Liver (tissue), 4 donors: ENCODE results near the gene OTUD7B. TPM values are rescaled to one million over a fixed set of nuclear protein-coding genes. Genes with fewer than 3 reads are reported as not detected.

Source experiments
- polyA plus RNA-seq, 2 donors: library from polyadenylated mRNA; stranded (reverse) in 1 of 2; unstranded in 1 of 2; fragments of 200-250 nt in 1 of 2; fragments of >200 nt in 1 of 2; fragmentation: Nextera tagmentation in 1 of 2; extraction: Ambion mirVana in 1 of 2; gene quantifications; one replicate each; pipeline versions ENCODE4 v1.2.1 to v1.2.3, GENCODE V29; 2013 to 2015
- total RNA-seq, 2 donors: library from RNA; depleted of rRNA; stranded (reverse); fragments of >200 nt; gene quantifications; one replicate each; pipeline ENCODE4 v1.2.3, GENCODE V29; 2014
- donor health status: healthy.
- donor health status: healthy.
- donor health status: healthy.

OTUD7B gene
- total and polyA plus RNA-seq, 4 donors = 2.1 to 19.2 (median 6.9) TPM

Other genes with a start within 250 kb of the OTUD7B start
- 1 to 10 TPM; 3.5 to 4.5 TPM for gene FCGR1A, start 228.0 kb downstream of the OTUD7B start, total RNA-seq
- gene FCGR1A, start 228.0 kb downstream of the OTUD7B start, polyA plus RNA-seq = 1 to 10 TPM; 1.6 to 2.5 TPM
- gene BOLA1, start 111.2 kb downstream of the OTUD7B start, total RNA-seq = 10 to 100 TPM; 10.2 to 10.8 TPM
- gene BOLA1, start 111.2 kb downstream of the OTUD7B start, polyA plus RNA-seq = 10 to 100 TPM; 12.3 to 22.1 TPM
- under 1 TPM; 0.25 to 0.51 TPM for gene SV2A, start 92.9 kb downstream of the OTUD7B start, total RNA-seq
- gene SV2A, start 92.9 kb downstream of the OTUD7B start, polyA plus RNA-seq = under 1 TPM; 0.13 to 0.23 TPM
- gene SF3B4, start 82.9 kb downstream of the OTUD7B start, total RNA-seq = 10 to 100 TPM in 1 of 2 donors, 1 to 10 TPM in 1; 6.3 to 10.1 TPM
- 10 to 100 TPM; 15.0 to 16.6 TPM for gene SF3B4, start 82.9 kb downstream of the OTUD7B start, polyA plus RNA-seq
- 1 to 10 TPM; 1.6 to 1.9 TPM for gene MTMR11, start 73.8 kb downstream of the OTUD7B start, total RNA-seq
- gene MTMR11, start 73.8 kb downstream of the OTUD7B start, polyA plus RNA-seq = 1 to 10 TPM; 1.5 to 2.1 TPM
- 10 to 100 TPM; 12.1 to 24.2 TPM for gene VPS45, start 57.0 kb upstream of the OTUD7B start, total RNA-seq
- 10 to 100 TPM in 1 of 2 donors, 1 to 10 TPM in 1; 7.7 to 16.2 TPM for gene VPS45, start 57.0 kb upstream of the OTUD7B start, polyA plus RNA-seq
- gene PLEKHO1, start 139.2 kb upstream of the OTUD7B start, total RNA-seq = 1 to 10 TPM; 5.8 to 8.8 TPM
- 1 to 10 TPM; 3.5 to 6.3 TPM for gene PLEKHO1, start 139.2 kb upstream of the OTUD7B start, polyA plus RNA-seq
- gene ANP32E, start 225.4 kb upstream of the OTUD7B start, total RNA-seq = 10 to 100 TPM in 1 of 2 donors, 1 to 10 TPM in 1; 8.8 to 40.6 TPM
- 10 to 100 TPM; 10.5 to 41.5 TPM for gene ANP32E, start 225.4 kb upstream of the OTUD7B start, polyA plus RNA-seq
- gene CA14, start 247.0 kb upstream of the OTUD7B start, total RNA-seq = 1 to 10 TPM in 1 of 2 donors, under 1 TPM in 1; 0.42 to 2.7 TPM
- gene CA14, start 247.0 kb upstream of the OTUD7B start, polyA plus RNA-seq = 1 to 10 TPM in 1 of 2 donors, under 1 TPM in 1; 0.22 to 2.0 TPM